Endothelial cell (in vitro differentiated cells): ENCODE data around the gene FMNL1. TPM values are rescaled to one million over a fixed set of nuclear protein-coding genes. Genes with fewer than 3 reads are reported as not detected.
"Not testable (repeated sequence)": the region's sequence is repeated elsewhere in the genome, so short reads cannot be mapped to it uniquely, and the experiment has no call there.

Experiments
- DNase-seq: peaks from one replicate; pipeline ENCODE4 v3.0.0; 2021; ENCODE audit warnings: low spot score
- H3K27ac Mint-ChIP-seq: one replicate; pipeline ENCODE4 v1.8.0; 2021; ENCODE audit warnings: mixed read lengths, inconsistent platforms; ENCODE audit not compliant: unreplicated experiment
- H3K27me3 Mint-ChIP-seq: one replicate; pipeline ENCODE4 v1.8.0; 2021; ENCODE audit warnings: mild to moderate bottlenecking, moderate library complexity, mixed read lengths, inconsistent platforms; ENCODE audit not compliant: unreplicated experiment
- H3K36me3 Mint-ChIP-seq: one replicate; pipeline ENCODE4 v1.8.0; 2021; ENCODE audit warnings: mild to moderate bottlenecking, low read depth, mixed read lengths, inconsistent platforms; ENCODE audit not compliant: unreplicated experiment
- H3K4me1 Mint-ChIP-seq: one replicate; pipeline ENCODE4 v1.8.0; 2021; ENCODE audit warnings: mild to moderate bottlenecking, mixed read lengths, inconsistent platforms; ENCODE audit not compliant: unreplicated experiment
- H3K4me3 Mint-ChIP-seq: one replicate; pipeline ENCODE4 v1.8.0; 2021; ENCODE audit warnings: mild to moderate bottlenecking, mixed read lengths, inconsistent platforms; ENCODE audit not compliant: unreplicated experiment
- H3K9me3 Mint-ChIP-seq: one replicate; pipeline ENCODE4 v1.8.0; 2021; ENCODE audit warnings: mixed read lengths, inconsistent platforms; ENCODE audit not compliant: unreplicated experiment
- CTCF ChIP-seq: fragments of 200-600 bp; sonication (generic); IDR thresholded peaks from one replicate; pipeline ENCODE4 v1.5.0; 2021; ENCODE audit warnings: antibody characterized with exemption; ENCODE audit not compliant: unreplicated experiment
- total RNA-seq: library from RNA; stranded (reverse); fragmentation: NEBNext Ultra II Directional; extraction: Animal tissue kit (Norgen Biotek cat#: 25700); gene quantifications from one replicate; pipeline ENCODE4 v1.2.1, GENCODE V29; 2021; ENCODE audit not compliant: unreplicated experiment

Gene FMNL1
- total RNA-seq, 1 donor from 2014 or later: 103 TPM

DNA sequence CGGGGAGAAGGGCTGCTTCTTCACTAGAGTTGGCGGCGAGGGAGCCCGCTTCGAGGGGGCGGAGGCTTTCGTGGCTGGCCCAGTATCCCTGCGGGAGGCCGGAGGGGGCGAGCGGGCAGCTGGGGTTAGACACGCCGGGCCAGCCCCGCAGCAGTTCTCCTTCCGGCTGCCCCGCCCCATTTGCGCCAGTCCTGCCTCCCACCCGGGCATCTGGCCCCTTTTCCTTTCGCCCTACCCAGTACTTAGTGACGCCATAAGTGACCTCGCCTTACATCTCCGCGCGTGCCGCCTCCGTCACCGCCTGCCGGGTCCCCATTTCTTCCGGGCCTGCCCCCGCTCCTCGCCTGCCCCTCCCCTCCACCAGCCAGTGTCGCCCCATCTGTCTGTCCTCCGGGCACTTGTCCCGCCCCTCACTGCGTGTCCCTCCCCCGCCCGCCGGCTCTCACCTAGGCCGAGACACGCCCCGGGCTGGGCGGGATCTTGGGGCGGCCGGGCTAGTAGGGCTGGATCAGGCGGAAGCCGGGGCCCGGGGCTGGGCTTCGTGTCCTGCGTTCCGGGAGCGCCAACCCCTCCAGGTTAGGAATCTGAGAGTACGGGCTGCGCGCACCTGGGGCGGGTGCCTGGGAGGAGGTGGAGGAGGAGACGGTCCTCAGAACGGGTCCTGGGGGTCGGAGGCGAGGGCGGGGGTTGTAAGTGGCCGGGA, 25.9 kb downstream of the FMNL1 start:
- Mint-ChIP-seq H3K9me3 (no peaks in the 10 kb centered on the region), H3K36me3 (peaks cover 24% of the 10 kb centered on the region), H3K27me3 (peaks cover 7% of the 10 kb centered on the region), H3K27ac (no peak overlapping the region), H3K4me3 (peak overlapping the region; percentile 85), H3K4me1 (peaks cover 35% of the 10 kb centered on the region)
- peak; percentile 73 for DNase-seq
- no peak for TF ChIP-seq CTCF

DNA sequence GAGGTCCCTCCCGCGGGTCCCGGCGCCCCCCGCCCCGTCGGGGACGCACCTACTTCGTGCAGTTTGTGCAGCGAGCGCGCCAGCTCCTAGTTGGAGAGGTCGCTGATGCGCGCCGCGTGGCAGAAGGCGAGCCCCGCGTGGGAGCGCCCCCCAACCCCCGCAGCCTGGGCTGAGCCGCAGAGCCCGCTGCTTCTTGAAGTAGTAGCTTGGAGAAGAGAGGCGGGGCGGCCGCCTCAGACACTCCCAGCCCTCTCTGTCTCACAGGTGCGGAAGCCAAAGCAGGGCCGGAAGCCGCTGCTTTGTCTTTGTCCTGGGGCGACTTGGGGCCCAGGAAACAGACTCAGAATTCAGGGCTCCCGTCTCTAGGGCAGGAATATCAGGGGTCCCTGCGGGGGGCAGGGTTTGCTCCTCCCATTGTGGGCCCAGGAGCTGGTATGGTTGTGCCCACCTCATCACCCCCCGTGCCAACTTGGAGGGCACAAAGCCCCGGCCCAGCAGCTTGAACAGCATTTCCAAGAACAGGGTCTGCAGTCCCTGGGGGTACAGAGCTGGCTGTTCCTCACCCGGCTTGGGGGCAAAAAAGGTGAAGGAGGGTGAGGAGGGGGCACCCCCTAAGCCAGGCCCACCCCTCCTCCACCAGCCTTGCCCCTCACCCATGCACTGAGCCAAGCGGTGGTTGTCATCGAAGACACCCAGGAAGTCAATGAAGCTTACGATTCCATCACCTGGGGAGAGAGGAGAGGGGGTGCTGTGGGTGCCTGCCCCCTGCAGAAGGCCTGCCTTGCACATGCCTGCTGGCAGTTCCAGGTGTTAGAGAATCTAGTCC, 26.7 kb downstream of the FMNL1 start:
- H3K4me1 Mint-ChIP-seq: peaks cover 33% of the 10 kb centered on the region
- peaks cover 20% of the 10 kb centered on the region for H3K36me3 Mint-ChIP-seq
- H3K27me3 Mint-ChIP-seq: peaks cover 7% of the 10 kb centered on the region
- no peak for DNase-seq
- no peaks in the 10 kb centered on the region for H3K9me3 Mint-ChIP-seq
- H3K27ac Mint-ChIP-seq: no peak overlapping the region
- TF ChIP-seq CTCF: no peak
- no peak overlapping the region for H3K4me3 Mint-ChIP-seq

- peaks cover 3% of the 10 kb centered on the region for H3K27me3 Mint-ChIP-seq
- no peak overlapping the region for H3K4me3 Mint-ChIP-seq
- no peak for DNase-seq
- no peak for TF ChIP-seq CTCF
- H3K4me1 Mint-ChIP-seq: peaks cover 14% of the 10 kb centered on the region
- peaks cover 11% of the 10 kb centered on the region for H3K36me3 Mint-ChIP-seq
- H3K27ac Mint-ChIP-seq: no peak overlapping the region
- H3K9me3 Mint-ChIP-seq: no peaks in the 10 kb centered on the region
Measured at GRCh38 chr17:45251931-45252330, 30.2 kb downstream of the FMNL1 start.

GRCh38 chr17:45253237-45253636, 31.6 kb downstream of the FMNL1 start:
- H3K27ac Mint-ChIP-seq, H3K4me3 Mint-ChIP-seq, H3K27me3 Mint-ChIP-seq, H3K9me3 Mint-ChIP-seq, DNase-seq: not testable (repeated sequence)
- Mint-ChIP-seq H3K36me3 (peaks cover 11% of the 10 kb centered on the region), H3K4me1 (peaks cover 16% of the 10 kb centered on the region)

GRCh38 chr17:45253879-45254278, 32.2 kb downstream of the FMNL1 start:
- H3K9me3 Mint-ChIP-seq: no peaks in the 10 kb centered on the region
- TF ChIP-seq CTCF: no peak
- no peak overlapping the region for H3K4me3 Mint-ChIP-seq
- DNase-seq: no peak
- peaks cover 11% of the 10 kb centered on the region for H3K36me3 Mint-ChIP-seq
- peaks cover 16% of the 10 kb centered on the region for H3K4me1 Mint-ChIP-seq
- no peak overlapping the region for H3K27ac Mint-ChIP-seq
- peaks cover 5% of the 10 kb centered on the region for H3K27me3 Mint-ChIP-seq
